A673 (cell line): Measurements from ENCODE around the gene LZIC.

Source experiments
- CTCF ChIP-seq: fragments of 300-800, 200-600 bp; sonication (generic); conservative IDR thresholded peaks from 2 replicates; pipeline ENCODE4 v1.5.1; 2017; ENCODE audit warnings: low read depth, mild to moderate bottlenecking, antibody characterized with exemption, low read length, moderate library complexity, mixed read lengths
- EZH2 ChIP-seq: fragments of 200-600 bp; sonication (generic); IDR thresholded peaks from 2 replicates; pipeline ENCODE4 v1.6.1; 2017; ENCODE audit warnings: borderline replicate concordance, low read depth, mild to moderate bottlenecking, mixed read lengths, antibody characterized with exemption, low read length; ENCODE audit not compliant: poor library complexity, severe bottlenecking

GRCh38 chr1:9957726-9958125 lies 14.5 kb upstream of the LZIC start:
- TF ChIP-seq CTCF, result no peak
- TF ChIP-seq EZH2, result no peak
